HG02610 (cell line): ENCODE results near the gene AIF1L.

Experiments
- ATAC-seq: cut with Tn5 transposase; IDR thresholded peaks from one replicate; pipeline ENCODE4 v1.9.1; 2021; ENCODE audit warnings: mild to moderate bottlenecking, moderate library complexity; ENCODE audit not compliant: unreplicated experiment

The AIF1L gene

GRCh38 chr9:131096269-131097125, at the start of gene AIF1L:
Gene AIF1L (plus strand): TSS chr9:131096531. CDS start chr9:131096630, 99 bp downstream.
- no peak for ATAC-seq

GRCh38 chr9:131046581-131047202, 49.6 kb upstream of the AIF1L start:
- no peak for ATAC-seq

- ATAC-seq: no peak
Observed at GRCh38 chr9:131048332-131048731, 48.0 kb upstream of the AIF1L start.

- ATAC-seq: no peak
Observed at GRCh38 chr9:131048820-131049219, 47.5 kb upstream of the AIF1L start.

- no peak for ATAC-seq
Observed at GRCh38 chr9:131049829-131050715, 46.3 kb upstream of the AIF1L start.

- no peak for ATAC-seq
Observed at GRCh38 chr9:131050831-131051230, 45.5 kb upstream of the AIF1L start.

GRCh38 chr9:131051592-131052517, 44.5 kb upstream of the AIF1L start:
- no peak for ATAC-seq

GRCh38 chr9:131053896-131054295, 42.4 kb upstream of the AIF1L start:
- no peak for ATAC-seq

- ATAC-seq: no peak
Observed at GRCh38 chr9:131056781-131057506, 39.4 kb upstream of the AIF1L start.

- no peak for ATAC-seq
Observed at GRCh38 chr9:131060900-131061630, 35.3 kb upstream of the AIF1L start.

- no peak for ATAC-seq
Observed at GRCh38 chr9:131062969-131063368, 33.4 kb upstream of the AIF1L start.

- no peak for ATAC-seq
Observed at GRCh38 chr9:131065599-131065998, 30.7 kb upstream of the AIF1L start.

GRCh38 chr9:131067625-131068024, 28.7 kb upstream of the AIF1L start:
- no peak for ATAC-seq

- no peak for ATAC-seq
Observed at GRCh38 chr9:131068076-131068816, 28.1 kb upstream of the AIF1L start.

- ATAC-seq: no peak
Observed at GRCh38 chr9:131069699-131070098, 26.6 kb upstream of the AIF1L start.

- no peak for ATAC-seq
Observed at GRCh38 chr9:131072107-131072870, 24.0 kb upstream of the AIF1L start.

- no peak for ATAC-seq
Observed at GRCh38 chr9:131072871-131073237, 23.5 kb upstream of the AIF1L start.
